HUES64 (cell line): ENCODE results near the gene LAPTM4A.

Source experiments
- H3K27ac ChIP-seq: 2 replicates; pipeline ENCODE4 v1.7.0; 2013; ENCODE audit warnings: low read depth, low read length, inconsistent platforms
- H3K27me3 ChIP-seq: 2 replicates; pipeline ENCODE4 v1.6.1; 2013; ENCODE audit warnings: mild to moderate bottlenecking, low read length; ENCODE audit not compliant: insufficient read depth
- H3K36me3 ChIP-seq: 2 replicates; pipeline ENCODE4 v1.6.1; 2013; ENCODE audit warnings: mild to moderate bottlenecking, low read length; ENCODE audit not compliant: insufficient read depth
- H3K4me1 ChIP-seq: 2 replicates; pipeline ENCODE4 v1.6.1; 2013; ENCODE audit warnings: mild to moderate bottlenecking, low read length, moderate library complexity; ENCODE audit not compliant: insufficient read depth
- H3K4me3 ChIP-seq: 2 replicates; pipeline ENCODE4 v1.5.1; 2013; ENCODE audit warnings: mild to moderate bottlenecking, low read length, moderate library complexity
- H3K9ac ChIP-seq: 2 replicates; pipeline ENCODE4 v1.6.1; 2013; ENCODE audit warnings: mild to moderate bottlenecking, low read depth, low read length
- H3K9me3 ChIP-seq: 2 replicates; pipeline ENCODE4 v1.6.1; 2013; ENCODE audit warnings: low read depth, low read length; ENCODE audit not compliant: insufficient read depth
- WGBS: fragments of 150-250, 120-280 bp; methylation state at CpG from one replicate; pipeline ENCODE4 v1.1.7; 2013; ENCODE audit warnings: missing lambda C conversion rate; 5-methylcytosine and 5-hydroxymethylcytosine counted together

Gene LAPTM4A

GRCh38 chr2:19990416-19990728 lies 61.1 kb downstream of the LAPTM4A start:
- Histone ChIP-seq H3K9me3 (no peaks in the 10 kb centered on the region), H3K36me3 (peaks cover 23% of the 10 kb centered on the region), H3K9ac (peak overlapping the region; percentile 71), H3K4me3 (peak overlapping the region; percentile 86), H3K4me1 (peaks cover 15% of the 10 kb centered on the region), H3K27ac (peak overlapping the region; percentile 44; the same call in 1 of the 2 replicates), H3K27me3 (no peaks in the 10 kb centered on the region)
- WGBS = 31% methylated on average over 10 of the region's 10 CpGs

GRCh38 chr2:19989667-19990415 lies 61.6 kb downstream of the LAPTM4A start, which contains the start of gene WDR35:
TSS of gene WDR35 (minus strand) at chr2:19990105. CDS start at chr2:19990015, 90 bp downstream.
- Histone ChIP-seq H3K9me3 (no peaks in the 10 kb centered on the region), H3K9ac (peak within 1 kb of the TSS; percentile 71), H3K36me3 (peaks cover 26% of the 10 kb centered on the region), H3K27me3 (no peaks in the 10 kb centered on the region), H3K4me1 (peaks cover 15% of the 10 kb centered on the region), H3K27ac (peak within 1 kb of the TSS; percentile 44; the same call in 1 of the 2 replicates), H3K4me3 (peak within 1 kb of the TSS; percentile 86)
- under 1% methylated on average over 70 of the region's 70 CpGs for WGBS

GRCh38 chr2:19989342-19989666 lies 62.1 kb downstream of the LAPTM4A start:
- Histone ChIP-seq H3K4me3 (peak overlapping the region; percentile 86), H3K27ac (0 out of 2 replicates have a peak overlapping the region, but pooled peaks have one; percentile 10), H3K36me3 (peaks cover 31% of the 10 kb centered on the region), H3K27me3 (no peaks in the 10 kb centered on the region), H3K9me3 (no peaks in the 10 kb centered on the region), H3K9ac (peak overlapping the region; percentile 71), H3K4me1 (peaks cover 15% of the 10 kb centered on the region)
- WGBS = under 1% methylated on average over 6 of the region's 8 CpGs

GRCh38 chr2:19988600-19988999 lies 62.8 kb downstream of the LAPTM4A start:
- peaks cover 15% of the 10 kb centered on the region for H3K4me1 ChIP-seq
- peaks cover 36% of the 10 kb centered on the region for H3K36me3 ChIP-seq
- H3K9ac ChIP-seq = peak overlapping the region; percentile 71; the same call in 1 of the 2 replicates
- no peak overlapping the region for H3K27ac ChIP-seq
- peak overlapping the region; percentile 86 for H3K4me3 ChIP-seq
- no peaks in the 10 kb centered on the region for H3K27me3 ChIP-seq
- 77% methylated on average over 2 of the region's 2 CpGs for WGBS
- H3K9me3 ChIP-seq = no peaks in the 10 kb centered on the region

GRCh38 chr2:19987936-19988335 lies 63.5 kb downstream of the LAPTM4A start:
- peaks cover 36% of the 10 kb centered on the region for H3K36me3 ChIP-seq
- H3K4me1 ChIP-seq = peaks cover 15% of the 10 kb centered on the region
- WGBS = 96% methylated on average over 5 of the region's 5 CpGs
- H3K27ac ChIP-seq = no peak overlapping the region
- no peak overlapping the region for H3K9ac ChIP-seq
- 0 out of 2 replicates have a peak overlapping the region, but pooled peaks have one; percentile 86 for H3K4me3 ChIP-seq
- H3K9me3 ChIP-seq = no peaks in the 10 kb centered on the region
- H3K27me3 ChIP-seq = no peaks in the 10 kb centered on the region
